IPS DF 19.7 (cell line): ENCODE measurements around the gene CPOX.
"Not testable (repeated sequence)": the region's sequence is repeated elsewhere in the genome, so short reads cannot be mapped to it uniquely, and the experiment has no call there.

Source experiments
- DNase-seq: peaks from one replicate; pipeline ENCODE4 v3.0.0-alpha.2; 2013; ENCODE audit warnings: low read depth, low spot score

Gene CPOX

DNA sequence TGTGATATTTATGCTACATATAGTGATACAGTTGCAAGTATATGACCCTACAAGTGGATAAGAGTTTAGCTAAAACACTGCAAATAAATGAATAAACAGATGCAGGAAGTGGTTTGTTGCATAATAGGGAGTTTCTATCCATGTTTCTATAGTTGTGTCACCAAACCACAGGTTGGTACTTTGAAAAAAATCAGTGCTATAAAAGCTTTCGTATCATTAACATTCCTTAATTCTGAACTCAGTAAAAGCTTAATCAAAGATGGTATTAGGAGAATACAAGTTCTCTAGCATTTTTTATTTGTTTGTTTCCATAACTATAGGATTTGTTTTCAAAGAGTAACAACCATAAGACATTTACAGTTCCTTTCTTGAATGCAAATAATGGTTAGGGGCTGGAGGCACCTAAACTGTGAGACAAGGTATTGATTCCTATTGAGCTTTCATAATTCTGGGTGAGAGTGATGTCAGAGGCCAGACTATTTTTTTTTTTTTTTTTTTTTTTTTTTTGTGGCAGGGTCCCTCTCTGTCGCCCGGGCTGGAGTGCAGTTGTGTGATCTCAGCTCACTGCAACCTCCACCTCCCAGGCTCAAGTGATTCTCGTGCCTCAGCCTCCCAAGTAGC lies 29.6 kb downstream of the CPOX start:
- DNase-seq = no peak

DNA sequence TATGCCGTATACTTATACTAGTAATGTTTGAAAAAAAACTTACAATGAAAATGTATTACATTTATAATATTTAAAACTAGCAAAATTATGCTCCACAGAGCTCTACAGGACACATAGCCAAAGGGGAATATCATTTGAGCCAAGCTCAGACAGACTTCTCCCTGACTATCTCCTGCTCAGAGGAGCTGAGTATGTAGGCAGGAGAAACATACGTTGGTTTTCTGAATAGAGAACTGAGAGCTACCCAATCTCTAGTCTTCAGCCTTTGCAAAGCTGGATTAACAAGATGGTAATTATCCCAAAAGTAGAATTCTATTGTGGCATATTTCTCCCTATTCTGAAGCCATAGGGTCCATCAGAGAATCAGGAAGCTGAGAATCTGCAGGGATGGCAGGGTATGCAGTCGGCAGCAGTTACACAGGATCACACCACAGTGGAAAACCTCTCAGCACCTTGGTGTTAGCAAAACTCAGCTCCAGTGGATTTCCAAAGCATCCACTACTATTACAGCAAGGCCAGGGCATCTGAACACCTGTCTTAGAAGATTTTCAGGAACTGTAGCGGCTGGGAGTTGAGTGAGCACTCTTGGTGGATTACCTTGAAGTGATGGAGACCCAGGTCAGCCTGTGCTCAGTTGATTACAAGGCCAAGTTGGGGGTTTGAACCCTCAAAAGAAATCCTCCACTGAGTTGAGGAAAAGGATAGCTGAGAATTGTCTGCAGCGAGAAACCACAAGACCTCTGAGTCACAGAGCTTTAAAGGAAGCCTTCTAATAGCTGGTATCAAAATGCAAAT lies 31.5 kb downstream of the CPOX start:
- DNase-seq = no peak

DNA sequence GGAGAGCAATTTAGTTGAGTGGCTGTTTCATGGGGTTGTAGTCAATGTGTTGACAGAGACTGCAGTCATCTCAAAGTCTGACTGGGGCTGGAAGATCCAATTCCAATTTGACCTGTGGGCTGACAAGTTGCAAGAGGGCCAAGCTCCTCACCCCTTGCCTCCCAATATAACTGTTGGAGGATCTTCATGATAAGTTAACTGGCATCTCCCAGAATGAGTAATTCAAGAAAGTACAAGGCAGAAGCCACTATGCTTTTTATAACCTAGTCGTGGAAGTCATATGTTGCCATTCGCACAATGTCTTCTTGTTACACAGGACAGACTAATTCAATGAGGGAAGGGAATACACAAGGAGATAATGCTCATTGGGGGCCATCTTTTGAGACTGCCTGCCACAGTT lies 32.5 kb downstream of the CPOX start:
- DNase-seq = no peak

GRCh38 chr3:98559769-98560168 lies 33.6 kb downstream of the CPOX start:
- not testable (repeated sequence) for DNase-seq

DNA sequence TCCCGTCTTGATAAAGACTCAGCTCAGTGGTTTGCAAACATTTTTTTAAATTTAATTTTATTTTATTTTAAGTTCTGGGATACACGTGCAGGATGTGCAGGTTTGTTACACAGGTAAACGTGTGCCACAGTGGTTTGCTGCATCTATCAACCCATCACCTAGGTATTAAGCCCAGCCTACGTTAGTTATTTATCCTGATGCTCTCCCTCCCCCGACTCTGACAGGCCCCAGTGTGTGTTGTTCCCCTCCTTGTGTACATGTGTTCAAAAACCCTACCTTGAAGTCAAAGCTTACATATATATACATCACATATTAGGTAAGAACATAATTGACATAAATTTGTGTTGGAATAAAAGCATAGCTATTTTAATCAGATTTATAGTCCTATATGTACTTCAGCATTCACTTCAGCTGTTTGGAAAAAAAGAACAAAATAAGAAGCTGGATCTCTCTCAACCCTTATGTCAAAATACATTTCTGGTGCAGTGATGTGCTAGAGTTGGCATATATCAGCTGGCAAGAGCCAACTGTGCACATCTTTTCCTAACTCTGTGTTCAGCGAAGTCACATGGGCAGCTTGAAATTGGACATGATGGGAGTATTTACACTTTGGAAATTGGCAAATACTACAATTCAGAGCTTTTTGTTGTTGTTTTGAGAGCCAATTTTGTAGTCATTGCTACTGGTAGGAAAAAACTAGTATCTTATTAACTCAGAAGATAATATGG lies 35.1 kb downstream of the CPOX start:
- DNase-seq = no peak

DNA sequence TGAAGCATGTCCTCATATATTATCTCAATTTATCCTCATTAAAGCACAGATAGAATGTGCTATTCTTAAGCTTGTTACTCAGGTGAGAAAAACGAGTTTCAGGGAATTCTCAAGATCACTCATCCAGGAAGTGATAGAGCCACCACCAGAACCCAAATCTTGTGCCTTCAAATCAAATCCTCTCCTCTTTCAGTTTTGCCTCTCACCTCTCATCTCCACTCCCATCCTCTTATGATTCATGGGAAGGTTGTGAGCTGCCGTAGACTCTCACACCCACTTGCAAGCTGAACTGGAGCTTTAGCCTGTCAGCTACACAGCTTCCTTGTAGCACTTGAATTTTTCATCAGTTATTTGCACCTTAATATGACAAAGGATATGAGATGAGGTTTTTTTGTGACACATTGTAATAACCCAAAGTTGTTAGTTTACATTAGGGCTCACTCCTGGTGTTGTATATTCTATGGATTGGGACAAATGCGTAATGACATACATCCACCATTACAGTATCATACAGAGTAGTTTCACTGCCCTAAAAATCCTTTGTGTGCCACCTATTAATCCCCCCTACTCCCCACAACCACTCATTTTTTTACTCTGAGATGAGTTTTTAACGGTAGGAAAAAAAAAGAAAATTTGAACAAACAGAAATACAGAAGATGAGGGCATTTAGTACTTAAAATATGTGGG lies 35.9 kb downstream of the CPOX start:
- DNase-seq = no peak

GRCh38 chr3:98556164-98557130 lies 37.0 kb downstream of the CPOX start:
- no peak for DNase-seq

- no peak for DNase-seq
Measured at GRCh38 chr3:98555025-98555379, 38.4 kb downstream of the CPOX start.

- DNase-seq = no peak
Measured at GRCh38 chr3:98554580-98554979, 38.8 kb downstream of the CPOX start.

GRCh38 chr3:98553753-98554152 lies 39.7 kb downstream of the CPOX start:
- DNase-seq = no peak

DNA sequence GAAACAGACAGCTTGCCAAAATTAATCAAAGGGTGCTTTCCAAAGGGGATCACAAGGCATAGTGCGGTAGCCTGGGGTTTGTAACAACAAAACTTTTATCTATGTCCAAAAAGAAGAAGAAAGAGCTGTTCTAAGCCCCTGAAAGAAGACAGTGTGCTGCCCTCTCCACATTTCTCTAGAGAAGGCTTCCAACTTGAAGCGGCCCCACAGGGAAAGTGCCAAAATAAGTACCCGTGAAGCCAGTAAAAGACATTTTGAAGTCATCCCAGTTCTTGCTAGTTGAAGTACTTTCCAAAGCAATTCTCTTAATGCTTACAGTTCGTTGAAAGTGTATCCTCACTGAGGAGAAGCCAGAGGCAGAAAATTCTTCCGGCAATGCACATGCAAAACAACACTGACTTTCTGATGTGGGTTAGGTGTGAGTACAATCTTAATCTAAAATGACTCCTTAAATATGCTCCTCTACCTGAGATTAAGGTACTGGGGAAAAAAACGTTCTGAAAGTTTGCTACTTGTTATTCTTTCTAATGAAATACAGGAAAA lies 40.3 kb downstream of the CPOX start:
- DNase-seq = no peak

- no peak for DNase-seq
Measured at GRCh38 chr3:98552232-98553020, 41.0 kb downstream of the CPOX start.

GRCh38 chr3:98551754-98552153 lies 41.7 kb downstream of the CPOX start:
- no peak for DNase-seq

GRCh38 chr3:98551236-98551635 lies 42.2 kb downstream of the CPOX start:
- DNase-seq = no peak

GRCh38 chr3:98550833-98551232 lies 42.6 kb downstream of the CPOX start:
- no peak for DNase-seq

- DNase-seq = no peak
Measured at GRCh38 chr3:98548544-98548943, 44.9 kb downstream of the CPOX start.

DNA sequence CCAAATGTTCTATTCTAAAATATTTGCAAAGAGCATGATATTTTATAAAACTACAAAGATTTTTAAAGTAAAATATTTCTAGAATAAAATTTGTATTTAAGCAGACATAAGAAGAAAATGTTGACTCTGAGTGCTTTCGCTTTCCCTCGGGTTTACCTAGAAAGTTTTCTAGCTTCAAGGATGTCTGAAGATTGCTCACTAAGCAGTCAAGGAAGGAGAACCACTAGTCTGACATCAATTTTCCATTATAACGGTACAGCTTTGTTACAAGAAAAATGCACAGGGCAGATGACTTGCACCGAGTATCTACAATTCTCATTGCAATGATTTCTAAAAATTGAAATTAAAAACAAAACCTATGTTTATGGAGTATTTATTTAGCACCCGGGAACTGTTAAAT lies 47.5 kb downstream of the CPOX start:
- DNase-seq = no peak

GRCh38 chr3:98542623-98543022 lies 50.8 kb downstream of the CPOX start:
- no peak for DNase-seq

- no peak for DNase-seq
Measured at GRCh38 chr3:98541695-98542094, 51.7 kb downstream of the CPOX start.

DNA sequence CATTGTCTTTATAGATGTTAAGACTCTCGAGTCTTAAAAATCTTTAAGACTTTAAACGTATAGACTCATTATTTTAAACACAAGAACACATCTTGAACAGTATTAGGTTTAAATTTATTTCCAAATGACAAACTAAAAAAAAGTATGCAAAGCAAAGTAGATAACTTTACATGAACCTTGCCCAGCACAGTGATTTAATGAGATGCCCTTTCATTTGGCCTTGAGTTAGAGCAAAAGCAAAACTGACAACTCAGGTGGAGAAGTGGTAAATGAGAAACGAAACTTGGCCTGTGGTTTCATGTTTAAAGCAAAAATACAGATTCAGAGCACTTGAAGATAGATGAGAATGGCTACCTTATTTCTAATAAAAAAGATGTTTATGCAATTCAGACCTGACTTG lies 53.1 kb downstream of the CPOX start:
- DNase-seq = no peak
